Endothelial cell of umbilical vein (primary cell): ENCODE data around the gene HTR3E. TPM values are rescaled to one million over a fixed set of nuclear protein-coding genes. Genes with fewer than 3 reads are reported as not detected.

Experiments
- Bru-seq: library from RNA; stranded (reverse); fragments of 400-500 nt; gene quantifications from one replicate; lab custom pipeline; 2021; lab: Mats Ljungman, UMichigan
- BruChase-seq, 2 experiments: library from RNA; stranded (reverse); fragments of 400-500 nt; gene quantifications; one replicate each; lab custom pipeline; 2021; lab: Mats Ljungman, UMichigan
- BruUV-seq: library from RNA; stranded (reverse); fragments of 400-500 nt; replicated peaks from 2 replicates; lab custom pipeline; 2021; lab: Mats Ljungman, UMichigan
- CTCF ChIA-PET: fragments of 300-600, 350-600 bp; sonication (Branson Sonifier 250); formaldehyde crosslinking; loops from one replicate; lab custom pipeline; 2021; ENCODE audit warnings: antibody characterized with exemption, inconsistent platforms; lab: Charles Lee
- POLR2A ChIA-PET: fragments of 300-600, 350-600 bp; sonication (Branson Sonifier 250); formaldehyde crosslinking; loops from one replicate; lab custom pipeline; 2021; ENCODE audit warnings: antibody characterized with exemption, inconsistent platforms; lab: Charles Lee
- DNase-seq: peaks from one replicate; pipeline ENCODE4 v3.0.0-alpha.2; 2011; ENCODE audit warnings: low read depth, low spot score
- FAIRE-seq: peaks from 2 replicates; lab custom pipeline; 2011; peaks lifted over from hg19 to GRCh38; lab: Jason Lieb, UNC
- H2AFZ ChIP-seq: 2 replicates; pipeline ENCODE4 v1.6.0; 2012; ENCODE audit warnings: low read depth, low read length, control low read depth, inconsistent platforms
- H3K27ac ChIP-seq: 2 replicates; pipeline ENCODE4 v1.5.1; 2011; ENCODE audit warnings: low read depth, mild to moderate bottlenecking, control low read depth, low read length, moderate library complexity; ENCODE audit not compliant: insufficient read depth
- H3K27me3 ChIP-seq, 2 experiments: 2 replicates each; pipeline versions ENCODE4 v1.6.0 to v1.6.1; 2011; ENCODE audit warnings: low read length in 2 of 2, mixed read lengths in 1 of 2; ENCODE audit not compliant: control insufficient read depth in 2 of 2, insufficient read depth in 2 of 2
- H3K36me3 ChIP-seq, 2 experiments: 2 replicates in 1 of 2; 3 replicates in 1 of 2; pipeline ENCODE4 v1.5.1; 2011; ENCODE audit warnings: low read length in 2 of 2, mild to moderate bottlenecking in 1 of 2, moderate library complexity in 1 of 2; ENCODE audit not compliant: control insufficient read depth in 2 of 2, insufficient read depth in 2 of 2; ENCODE audit errors: extremely low read depth in 1 of 2
- H3K4me1 ChIP-seq: 3 replicates; pipeline ENCODE4 v1.5.1; 2011; ENCODE audit warnings: mild to moderate bottlenecking, low read length; ENCODE audit not compliant: control insufficient read depth, insufficient read depth; ENCODE audit errors: extremely low read depth
- H3K4me2 ChIP-seq: 2 replicates; pipeline ENCODE4 v1.6.1; 2011; ENCODE audit warnings: low read length, control low read depth, mixed read lengths; ENCODE audit not compliant: insufficient read depth
- H3K4me3 ChIP-seq, 3 experiments: fragments of 200-600 bp in 1 of 3; sonication (generic), shearing (Covaris generic) in 1 of 3; replicated peaks in 1 of 3; 2 replicates each; pipeline ENCODE4 v1.5.1; 2011 to 2016; ENCODE audit warnings: control low read depth in 3 of 3, low read length in 3 of 3, mild to moderate bottlenecking in 2 of 3, inconsistent platforms in 1 of 3, low read depth in 1 of 3, moderate library complexity in 1 of 3; ENCODE audit not compliant: insufficient read depth in 1 of 3
- H3K79me2 ChIP-seq: 2 replicates; pipeline ENCODE4 v1.6.0; 2012; ENCODE audit warnings: low read length, inconsistent platforms; ENCODE audit not compliant: control insufficient read depth, insufficient read depth
- H3K9ac ChIP-seq: replicated peaks from 2 replicates; pipeline ENCODE3; 2011; ENCODE audit warnings: low read length, control low read depth; ENCODE audit not compliant: insufficient read depth; ENCODE audit errors: extremely low read depth
- H3K9me1 ChIP-seq: replicated peaks from 3 replicates; pipeline ENCODE4 v1.6.0; 2011; ENCODE audit warnings: mild to moderate bottlenecking, low read length; ENCODE audit not compliant: control insufficient read depth, insufficient read depth; ENCODE audit errors: extremely low read depth
- H3K9me3 ChIP-seq: replicated peaks from 2 replicates; pipeline ENCODE4 v1.5.1; 2012; ENCODE audit warnings: low read length, inconsistent platforms; ENCODE audit not compliant: control insufficient read depth, insufficient read depth
- H4K20me1 ChIP-seq: replicated peaks from 2 replicates; pipeline ENCODE3; 2011; ENCODE audit warnings: mild to moderate bottlenecking, low read length; ENCODE audit not compliant: control insufficient read depth, insufficient read depth; ENCODE audit errors: extremely low read depth
- FOS ChIP-seq: IDR thresholded peaks from 2 replicates; pipeline ENCODE4 v1.6.1; 2011; ENCODE audit warnings: mild to moderate bottlenecking, low read length, moderate library complexity, borderline replicate concordance; ENCODE audit not compliant: insufficient read depth
- GATA2 ChIP-seq: IDR thresholded peaks from 2 replicates; pipeline ENCODE4 v1.7.0; 2011; ENCODE audit warnings: low read depth, mild to moderate bottlenecking, moderate library complexity, mixed read lengths, low read length; ENCODE audit not compliant: insufficient read length, insufficient read depth
- JUN ChIP-seq: IDR thresholded peaks from 2 replicates; pipeline ENCODE4 v1.6.1; 2011; ENCODE audit warnings: borderline replicate concordance, low read depth; ENCODE audit not compliant: insufficient read length, insufficient read depth
- POLR2AphosphoS5 ChIP-seq: IDR thresholded peaks from 2 replicates; pipeline ENCODE4 v1.6.1; 2012; ENCODE audit warnings: low read depth, mild to moderate bottlenecking, control low read depth, low read length, moderate library complexity; ENCODE audit not compliant: insufficient read depth
- dilution Hi-C: fragments of 300-500 bp; cut with MboI; formaldehyde crosslinking; loops from one replicate; pipeline ENCODE4 v1.15.0; 2019; ENCODE audit warnings: low sequenced_read_pairs; ENCODE audit not compliant: extremely low pct_ligation_motif_present
- intact Hi-C: fragments of 100-400 bp; cut with micrococcal nuclease; formaldehyde crosslinking; loops from one replicate; pipeline ENCODE4 v1.10.0; 2022
- long read RNA-seq: library from polyadenylated mRNA; stranded (forward); transcript quantifications from one replicate; pipeline ENCODE4 v2.0.0, GENCODE V29; 2021
- polyA minus RNA-seq, 3 experiments: library from RNA; depleted of rRNA, polyadenylated mRNA; stranded (reverse); fragments of >200 nt; gene quantifications; 1 replicate in 1 of 3; 2 replicates in 2 of 3; pipeline ENCODE4 v1.2.3, GENCODE V29; 2011
- polyA plus RNA-seq, 4 experiments: library from polyadenylated mRNA; depleted of rRNA in 3 of 4; stranded (reverse) in 3 of 4; unstranded in 1 of 4; fragments of >200 nt; gene quantifications; 2 replicates each; pipeline versions ENCODE4 v1.2.1 to v1.2.3, GENCODE V29; 2011 to 2012; ENCODE audit warnings: missing spikeins in 1 of 4
- total RNA-seq: library from RNA; stranded (reverse); gene quantifications from 2 replicates; pipeline ENCODE4 v1.2.3, GENCODE V29; 2021
- TF ChIP-seq, protein P1 (sequence below), 2 donors: IDR thresholded peaks; 1 replicate in 1 of 2; 2 replicates in 1 of 2; pipeline ENCODE4 v1.5.1; 2011; ENCODE audit warnings: low read length in 2 of 2, mild to moderate bottlenecking in 2 of 2, moderate library complexity in 2 of 2, control low read depth in 1 of 2, inconsistent platforms in 1 of 2, low read depth in 1 of 2; ENCODE audit not compliant: insufficient read depth in 1 of 2; ENCODE audit errors: extremely low read depth in 1 of 2

Gene HTR3E, protein sequence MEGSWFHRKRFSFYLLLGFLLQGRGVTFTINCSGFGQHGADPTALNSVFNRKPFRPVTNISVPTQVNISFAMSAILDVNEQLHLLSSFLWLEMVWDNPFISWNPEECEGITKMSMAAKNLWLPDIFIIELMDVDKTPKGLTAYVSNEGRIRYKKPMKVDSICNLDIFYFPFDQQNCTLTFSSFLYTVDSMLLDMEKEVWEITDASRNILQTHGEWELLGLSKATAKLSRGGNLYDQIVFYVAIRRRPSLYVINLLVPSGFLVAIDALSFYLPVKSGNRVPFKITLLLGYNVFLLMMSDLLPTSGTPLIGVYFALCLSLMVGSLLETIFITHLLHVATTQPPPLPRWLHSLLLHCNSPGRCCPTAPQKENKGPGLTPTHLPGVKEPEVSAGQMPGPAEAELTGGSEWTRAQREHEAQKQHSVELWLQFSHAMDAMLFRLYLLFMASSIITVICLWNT
- total RNA-seq (not detected in 2 replicates), polyA plus RNA-seq (not detected in 2 replicates), polyA minus RNA-seq (not detected in 2 replicates), Bru-seq, nascent RNA (not detected), BruChase-seq, experiment 1, labeled RNA remaining after a 6-hour chase (not detected), BruChase-seq, experiment 2, labeled RNA remaining after a 2-hour chase (not detected)
- not detected in 2 replicates for polyA plus RNA-seq (2011; cell fraction: cytosol; rRNA removed)
- not detected in 2 replicates for polyA plus RNA-seq (2011; cell fraction: nucleus; rRNA removed)
- polyA plus RNA-seq (2012), result not detected in 2 replicates
- polyA minus RNA-seq (2011; cell fraction: cytosol; rRNA and poly(A)+ RNA removed), result not detected
- not detected in 2 replicates for polyA minus RNA-seq (2011; cell fraction: nucleus; rRNA and poly(A)+ RNA removed)
- long read RNA-seq, result 0 reads

- H3K27ac ChIP-seq, result no peak within 1 kb of the TSS
- DNase-seq (no peak), FAIRE-seq (no peak)
- H3K27me3 ChIP-seq, result peaks cover 0 to 3% of the 10 kb centered on the region in 2 experiments
- H2AFZ ChIP-seq, result no peak within 1 kb of the TSS
- no peaks in the 10 kb centered on the region for H3K9me3 ChIP-seq
- H3K9ac ChIP-seq, result no peak within 1 kb of the TSS
- no peaks in the 10 kb centered on the region for H3K9me1 ChIP-seq
- H3K36me3 ChIP-seq, result no peaks in the 10 kb centered on the region
- BruUV-seq, result no TSS peak
- intact Hi-C loops (no loop called here), dilution Hi-C loops (no loop called here)
- CTCF ChIA-PET, result no interaction called here
- H3K4me3 ChIP-seq, result no peak within 1 kb of the TSS
- no peaks in the 10 kb centered on the region for H3K79me2 ChIP-seq
- H3K4me1 ChIP-seq, result no peaks in the 10 kb centered on the region
- no peaks in the 10 kb centered on the region for H4K20me1 ChIP-seq
- POLR2A ChIA-PET, result no interaction called here
- TF ChIP-seq POLR2AphosphoS5 (no peak), JUN (no peak), FOS (no peak), GATA2 (no peak)
- TF ChIP-seq, protein P1, sequence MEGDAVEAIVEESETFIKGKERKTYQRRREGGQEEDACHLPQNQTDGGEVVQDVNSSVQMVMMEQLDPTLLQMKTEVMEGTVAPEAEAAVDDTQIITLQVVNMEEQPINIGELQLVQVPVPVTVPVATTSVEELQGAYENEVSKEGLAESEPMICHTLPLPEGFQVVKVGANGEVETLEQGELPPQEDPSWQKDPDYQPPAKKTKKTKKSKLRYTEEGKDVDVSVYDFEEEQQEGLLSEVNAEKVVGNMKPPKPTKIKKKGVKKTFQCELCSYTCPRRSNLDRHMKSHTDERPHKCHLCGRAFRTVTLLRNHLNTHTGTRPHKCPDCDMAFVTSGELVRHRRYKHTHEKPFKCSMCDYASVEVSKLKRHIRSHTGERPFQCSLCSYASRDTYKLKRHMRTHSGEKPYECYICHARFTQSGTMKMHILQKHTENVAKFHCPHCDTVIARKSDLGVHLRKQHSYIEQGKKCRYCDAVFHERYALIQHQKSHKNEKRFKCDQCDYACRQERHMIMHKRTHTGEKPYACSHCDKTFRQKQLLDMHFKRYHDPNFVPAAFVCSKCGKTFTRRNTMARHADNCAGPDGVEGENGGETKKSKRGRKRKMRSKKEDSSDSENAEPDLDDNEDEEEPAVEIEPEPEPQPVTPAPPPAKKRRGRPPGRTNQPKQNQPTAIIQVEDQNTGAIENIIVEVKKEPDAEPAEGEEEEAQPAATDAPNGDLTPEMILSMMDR (IDR thresholded peaks at IDR 0.05; ENCODE audit: extremely low read depth in 1 of 2, insufficient read depth in 1 of 2, low read depth in 1 of 2, low read length in 2 of 2), result no peak
- H3K4me2 ChIP-seq, result no peak within 1 kb of the TSS
These were observed at the start of gene HTR3E for GRCh38 chr3:184096811-184097383. Gene HTR3E (plus strand): TSS chr3:184097064. CDS start chr3:184097530, 466 bp downstream.
